Measurements from ENCODE around the gene CNTN5.

DNA sequence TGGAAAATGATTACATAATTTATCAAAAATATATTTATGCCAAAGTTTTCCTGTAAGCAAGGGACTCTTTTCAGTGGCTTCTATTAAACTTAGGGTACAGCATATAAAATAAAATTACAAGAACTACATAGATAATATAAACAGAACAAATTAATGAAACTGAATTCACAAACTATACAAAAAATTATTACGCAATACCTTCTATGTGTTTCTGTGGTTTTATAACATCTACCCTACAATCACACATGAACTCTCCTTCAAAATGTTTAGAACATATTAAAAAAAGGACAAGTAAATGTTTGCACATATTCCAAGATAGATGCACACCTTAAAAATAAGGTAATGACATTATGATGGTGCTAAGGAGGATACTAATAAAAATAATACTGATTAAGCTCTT lies 235.9 kb downstream of the CNTN5 start:
- TF ChIP-seq ZNF211 (tag by site-specific recombination; IDR thresholded peaks at IDR 0.05; ENCODE audit: low read depth) (no peak), ZNF558 (tag by site-specific recombination; IDR thresholded peaks at IDR 0.05) (no peak)
- TF ChIP-seq, protein P1, sequence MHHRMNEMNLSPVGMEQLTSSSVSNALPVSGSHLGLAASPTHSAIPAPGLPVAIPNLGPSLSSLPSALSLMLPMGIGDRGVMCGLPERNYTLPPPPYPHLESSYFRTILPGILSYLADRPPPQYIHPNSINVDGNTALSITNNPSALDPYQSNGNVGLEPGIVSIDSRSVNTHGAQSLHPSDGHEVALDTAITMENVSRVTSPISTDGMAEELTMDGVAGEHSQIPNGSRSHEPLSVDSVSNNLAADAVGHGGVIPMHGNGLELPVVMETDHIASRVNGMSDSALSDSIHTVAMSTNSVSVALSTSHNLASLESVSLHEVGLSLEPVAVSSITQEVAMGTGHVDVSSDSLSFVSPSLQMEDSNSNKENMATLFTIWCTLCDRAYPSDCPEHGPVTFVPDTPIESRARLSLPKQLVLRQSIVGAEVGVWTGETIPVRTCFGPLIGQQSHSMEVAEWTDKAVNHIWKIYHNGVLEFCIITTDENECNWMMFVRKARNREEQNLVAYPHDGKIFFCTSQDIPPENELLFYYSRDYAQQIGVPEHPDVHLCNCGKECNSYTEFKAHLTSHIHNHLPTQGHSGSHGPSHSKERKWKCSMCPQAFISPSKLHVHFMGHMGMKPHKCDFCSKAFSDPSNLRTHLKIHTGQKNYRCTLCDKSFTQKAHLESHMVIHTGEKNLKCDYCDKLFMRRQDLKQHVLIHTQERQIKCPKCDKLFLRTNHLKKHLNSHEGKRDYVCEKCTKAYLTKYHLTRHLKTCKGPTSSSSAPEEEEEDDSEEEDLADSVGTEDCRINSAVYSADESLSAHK (tag by site-specific recombination; IDR thresholded peaks at IDR 0.05): no peak
- TF ChIP-seq, protein P2, sequence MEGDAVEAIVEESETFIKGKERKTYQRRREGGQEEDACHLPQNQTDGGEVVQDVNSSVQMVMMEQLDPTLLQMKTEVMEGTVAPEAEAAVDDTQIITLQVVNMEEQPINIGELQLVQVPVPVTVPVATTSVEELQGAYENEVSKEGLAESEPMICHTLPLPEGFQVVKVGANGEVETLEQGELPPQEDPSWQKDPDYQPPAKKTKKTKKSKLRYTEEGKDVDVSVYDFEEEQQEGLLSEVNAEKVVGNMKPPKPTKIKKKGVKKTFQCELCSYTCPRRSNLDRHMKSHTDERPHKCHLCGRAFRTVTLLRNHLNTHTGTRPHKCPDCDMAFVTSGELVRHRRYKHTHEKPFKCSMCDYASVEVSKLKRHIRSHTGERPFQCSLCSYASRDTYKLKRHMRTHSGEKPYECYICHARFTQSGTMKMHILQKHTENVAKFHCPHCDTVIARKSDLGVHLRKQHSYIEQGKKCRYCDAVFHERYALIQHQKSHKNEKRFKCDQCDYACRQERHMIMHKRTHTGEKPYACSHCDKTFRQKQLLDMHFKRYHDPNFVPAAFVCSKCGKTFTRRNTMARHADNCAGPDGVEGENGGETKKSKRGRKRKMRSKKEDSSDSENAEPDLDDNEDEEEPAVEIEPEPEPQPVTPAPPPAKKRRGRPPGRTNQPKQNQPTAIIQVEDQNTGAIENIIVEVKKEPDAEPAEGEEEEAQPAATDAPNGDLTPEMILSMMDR (tag by site-specific recombination; IDR thresholded peaks at IDR 0.05): no peak

All from HEK293 (cell line).